ENCODE measurements around the gene FAM151B. TPM values are rescaled to one million over a fixed set of nuclear protein-coding genes. Genes with fewer than 3 reads are reported as not detected.

FAM151B gene
- total RNA-seq, 1 donor from 2014 or later: 3.0 TPM

DNA sequence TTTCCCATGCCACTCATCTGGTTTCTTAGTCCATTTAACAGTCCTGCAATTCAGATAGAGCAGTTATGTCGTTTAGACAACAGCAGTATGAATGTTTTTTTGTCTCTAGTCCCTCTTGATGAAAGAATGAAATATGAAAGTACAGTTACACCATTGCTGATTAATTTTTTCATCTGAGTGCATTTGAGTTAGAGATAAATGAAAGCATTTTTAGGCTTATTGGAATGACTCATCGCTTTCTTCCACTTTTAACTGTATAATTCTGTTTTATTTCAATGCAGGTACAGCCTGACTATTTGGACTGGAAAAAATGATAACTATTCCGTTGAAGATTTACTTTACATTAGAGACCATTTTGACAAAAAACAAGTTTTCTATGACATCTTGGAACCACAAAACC lies 53.5 kb downstream of the FAM151B start:
- Mint-ChIP-seq H3K4me1 (ENCODE audit: unreplicated experiment) (no peaks in the 10 kb centered on the region), H3K27me3 (no peaks in the 10 kb centered on the region), H3K9me3 (no peaks in the 10 kb centered on the region), H3K36me3 (no peaks in the 10 kb centered on the region), H3K27ac (no peak overlapping the region), H3K4me3 (no peak overlapping the region)
- DNase-seq (ENCODE audit: extremely low spot score, unreplicated experiment): no peak
- TF ChIP-seq, protein P1, sequence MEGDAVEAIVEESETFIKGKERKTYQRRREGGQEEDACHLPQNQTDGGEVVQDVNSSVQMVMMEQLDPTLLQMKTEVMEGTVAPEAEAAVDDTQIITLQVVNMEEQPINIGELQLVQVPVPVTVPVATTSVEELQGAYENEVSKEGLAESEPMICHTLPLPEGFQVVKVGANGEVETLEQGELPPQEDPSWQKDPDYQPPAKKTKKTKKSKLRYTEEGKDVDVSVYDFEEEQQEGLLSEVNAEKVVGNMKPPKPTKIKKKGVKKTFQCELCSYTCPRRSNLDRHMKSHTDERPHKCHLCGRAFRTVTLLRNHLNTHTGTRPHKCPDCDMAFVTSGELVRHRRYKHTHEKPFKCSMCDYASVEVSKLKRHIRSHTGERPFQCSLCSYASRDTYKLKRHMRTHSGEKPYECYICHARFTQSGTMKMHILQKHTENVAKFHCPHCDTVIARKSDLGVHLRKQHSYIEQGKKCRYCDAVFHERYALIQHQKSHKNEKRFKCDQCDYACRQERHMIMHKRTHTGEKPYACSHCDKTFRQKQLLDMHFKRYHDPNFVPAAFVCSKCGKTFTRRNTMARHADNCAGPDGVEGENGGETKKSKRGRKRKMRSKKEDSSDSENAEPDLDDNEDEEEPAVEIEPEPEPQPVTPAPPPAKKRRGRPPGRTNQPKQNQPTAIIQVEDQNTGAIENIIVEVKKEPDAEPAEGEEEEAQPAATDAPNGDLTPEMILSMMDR (conservative IDR thresholded peaks at IDR 0.05): no peak

DNA sequence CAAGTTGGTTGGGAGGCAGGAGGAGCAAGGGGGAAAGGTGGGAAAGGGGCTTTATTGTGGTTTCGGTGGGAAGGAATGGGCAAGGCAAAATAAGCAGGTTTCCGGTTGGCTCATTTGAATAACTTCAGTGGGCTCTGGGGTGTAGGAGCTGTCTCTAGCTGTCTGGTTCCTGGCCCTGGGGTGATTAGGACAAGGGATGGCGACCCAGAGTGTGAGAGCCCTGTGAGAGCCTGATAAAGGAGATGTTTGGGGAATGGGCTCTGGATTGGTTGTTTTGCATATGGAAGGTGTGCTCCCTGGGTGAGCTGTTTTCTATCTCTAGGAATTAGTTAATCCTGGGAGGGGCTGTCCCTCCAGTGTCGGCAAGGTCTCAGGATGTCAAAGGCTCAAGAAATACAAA lies 66.7 kb downstream of the FAM151B start:
- H3K4me1 Mint-ChIP-seq (ENCODE audit: unreplicated experiment): no peaks in the 10 kb centered on the region
- DNase-seq (ENCODE audit: extremely low spot score, unreplicated experiment): no peak
- peaks cover 24% of the 10 kb centered on the region for H3K27me3 Mint-ChIP-seq

DNA sequence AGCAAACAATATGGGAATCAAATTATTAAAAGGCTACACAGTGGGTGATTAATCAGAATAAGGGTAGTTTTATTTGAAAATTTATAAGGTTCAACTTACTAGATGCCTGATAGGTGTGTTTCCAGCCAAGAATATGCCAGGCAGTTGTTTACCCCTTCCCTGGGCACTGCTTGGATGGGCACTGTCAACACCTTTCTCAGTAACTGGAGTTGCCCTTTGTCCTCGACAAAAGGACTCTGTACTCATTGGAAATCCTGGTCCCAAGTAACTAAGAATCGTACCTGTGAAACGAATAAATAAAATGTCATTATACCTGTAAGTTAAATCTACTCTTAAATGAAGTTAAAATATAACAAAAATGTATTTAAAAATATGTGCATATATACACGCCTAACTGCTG lies 67.2 kb downstream of the FAM151B start:
- DNase-seq (ENCODE audit: extremely low spot score, unreplicated experiment): no peak

More for the DNA sequence above, 66.7 kb downstream of the FAM151B start:
- Mint-ChIP-seq H3K27ac (no peak overlapping the region), H3K9me3 (no peaks in the 10 kb centered on the region), H3K36me3 (no peaks in the 10 kb centered on the region), H3K4me3 (no peak overlapping the region)
- TF ChIP-seq, protein P1 (conservative IDR thresholded peaks at IDR 0.05): no peak

DNA sequence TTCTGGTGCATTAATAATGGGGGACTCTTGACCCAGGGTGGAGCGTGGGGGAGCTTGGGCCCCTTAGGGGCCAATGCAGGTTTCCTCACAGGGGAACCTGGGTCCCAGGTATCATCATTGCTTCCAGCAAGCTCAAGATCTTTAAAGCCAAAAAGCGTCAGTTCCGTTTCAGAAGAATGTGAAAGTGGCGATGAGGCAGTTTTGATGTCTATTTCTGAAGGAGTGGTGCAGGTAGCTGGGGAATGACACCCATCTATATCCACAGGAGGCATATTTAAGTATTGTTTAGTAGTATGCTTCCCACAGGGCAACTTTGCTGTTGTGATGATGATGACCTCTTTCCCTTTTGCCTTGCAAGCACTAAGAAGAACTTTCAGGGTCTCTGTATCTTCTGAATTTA lies 71.3 kb downstream of the FAM151B start:
- DNase-seq (ENCODE audit: extremely low spot score, unreplicated experiment): no peak
- Mint-ChIP-seq H3K9me3 (no peaks in the 10 kb centered on the region), H3K4me1 (ENCODE audit: unreplicated experiment) (no peaks in the 10 kb centered on the region), H3K27ac (no peak overlapping the region), H3K4me3 (no peak overlapping the region), H3K27me3 (peaks cover 50% of the 10 kb centered on the region), H3K36me3 (no peaks in the 10 kb centered on the region)
- TF ChIP-seq, protein P1 (conservative IDR thresholded peaks at IDR 0.05): no peak

More for the DNA sequence above, 67.2 kb downstream of the FAM151B start:
- no peak overlapping the region for H3K27ac Mint-ChIP-seq
- TF ChIP-seq, protein P1 (conservative IDR thresholded peaks at IDR 0.05): no peak
- peaks cover 26% of the 10 kb centered on the region for H3K27me3 Mint-ChIP-seq
- H3K36me3 Mint-ChIP-seq: no peaks in the 10 kb centered on the region
- H3K9me3 Mint-ChIP-seq: no peaks in the 10 kb centered on the region
- H3K4me1 Mint-ChIP-seq (ENCODE audit: unreplicated experiment): no peaks in the 10 kb centered on the region
- H3K4me3 Mint-ChIP-seq: no peak overlapping the region

DNA sequence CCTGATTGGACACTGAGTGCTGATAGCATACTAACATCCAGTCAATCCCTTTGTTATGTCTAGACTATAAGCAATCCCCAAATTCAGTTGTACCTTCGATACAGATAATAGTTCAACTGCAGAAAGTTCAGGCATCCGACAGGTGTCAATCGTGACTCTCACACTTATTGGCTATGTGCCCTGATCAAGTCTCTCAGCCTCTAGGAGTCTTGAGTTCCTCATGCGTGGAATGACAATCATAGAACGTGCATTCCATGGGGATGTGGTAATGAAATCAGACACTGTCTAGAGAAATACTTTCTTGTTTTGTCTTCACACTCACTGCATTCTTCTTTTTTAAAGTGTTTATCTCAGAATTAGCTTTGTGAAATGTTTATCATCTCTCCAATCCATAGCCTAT lies 77.4 kb downstream of the FAM151B start:
- Mint-ChIP-seq H3K27ac (no peak overlapping the region), H3K9me3 (no peaks in the 10 kb centered on the region), H3K36me3 (no peaks in the 10 kb centered on the region), H3K4me3 (no peak overlapping the region), H3K4me1 (ENCODE audit: unreplicated experiment) (no peaks in the 10 kb centered on the region), H3K27me3 (peaks cover 70% of the 10 kb centered on the region)
- TF ChIP-seq, protein P1 (conservative IDR thresholded peaks at IDR 0.05): no peak
- no peak for DNase-seq (ENCODE audit: extremely low spot score, unreplicated experiment)

DNA sequence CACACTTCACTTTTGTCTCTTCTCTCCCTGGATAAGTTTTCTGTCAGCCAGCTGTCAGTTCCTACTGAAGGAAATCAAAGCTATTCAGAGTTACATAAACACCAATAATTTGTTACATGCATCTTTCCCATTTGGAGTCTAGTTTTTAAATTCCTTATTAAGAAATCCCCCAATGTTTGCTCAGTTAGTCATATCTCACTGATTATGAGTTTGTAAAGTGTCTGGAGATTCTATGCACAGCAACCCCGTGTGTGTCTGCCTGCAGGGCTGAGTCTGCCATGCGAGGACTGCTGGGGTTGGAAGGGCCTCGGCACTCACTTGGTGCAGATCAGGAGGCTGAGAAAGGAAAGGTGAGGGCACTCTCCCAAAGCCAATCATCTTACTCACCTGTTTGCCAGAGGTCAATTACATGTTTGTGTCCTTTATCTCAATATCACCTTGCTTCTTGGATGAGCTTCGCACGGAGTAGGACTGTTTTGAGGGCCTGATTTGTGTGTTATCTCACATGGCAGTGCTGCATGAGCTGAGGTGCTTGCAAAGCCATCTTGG lies 78.9 kb downstream of the FAM151B start:
- Mint-ChIP-seq H3K4me3 (no peak overlapping the region), H3K27me3 (peaks cover 79% of the 10 kb centered on the region), H3K36me3 (no peaks in the 10 kb centered on the region), H3K9me3 (no peaks in the 10 kb centered on the region), H3K27ac (no peak overlapping the region), H3K4me1 (ENCODE audit: unreplicated experiment) (peaks cover 3% of the 10 kb centered on the region)
- no peak for DNase-seq (ENCODE audit: extremely low spot score, unreplicated experiment)
- TF ChIP-seq, protein P1 (conservative IDR thresholded peaks at IDR 0.05): no peak
